Transverse colon (tissue), 4 donors: ENCODE results near the gene ADM2. TPM values are rescaled to one million over a fixed set of nuclear protein-coding genes. Genes with fewer than 3 reads are reported as not detected.

ENCODE experiments used
- DNase-seq: peaks from one replicate; pipeline ENCODE4 v3.0.0-alpha.2; 2019
- H3K27ac ChIP-seq, 4 donors: fragments of 200-600 bp; sonication (generic); 2 replicates each; pipeline ENCODE4 v1.5.1; 2016 to 2018; ENCODE audit warnings: inconsistent platforms in 4 of 4
- H3K27me3 ChIP-seq: fragments of 200-600 bp; sonication (generic); 2 replicates; pipeline ENCODE4 v1.5.1; 2017; ENCODE audit warnings: inconsistent platforms
- H3K36me3 ChIP-seq, 4 donors: fragments of 200-600 bp; sonication (generic); 2 replicates each; pipeline ENCODE4 v1.5.1; 2017 to 2019; ENCODE audit warnings: inconsistent platforms in 4 of 4
- H3K4me1 ChIP-seq, 4 donors: fragments of 200-600 bp; sonication (generic); 2 replicates each; pipeline ENCODE4 v1.5.1; 2017 to 2020; ENCODE audit warnings: inconsistent platforms in 4 of 4
- H3K4me3 ChIP-seq, 4 donors: fragments of 200-600 bp; sonication (generic); 1 replicate in 1 of 4; 2 replicates in 3 of 4; pipeline versions ENCODE4 v1.5.1 to v1.6.1; 2017 to 2019; ENCODE audit warnings: inconsistent platforms in 4 of 4
- H3K9me3 ChIP-seq, 2 donors: fragments of 200-600 bp; sonication (generic); 2 replicates each; pipeline ENCODE4 v1.5.1; 2017 to 2019; ENCODE audit warnings: inconsistent platforms in 2 of 2
- CTCF ChIP-seq, 5 experiments: fragments of 200-600 bp in 3 of 5; fragments of 450-650 bp in 2 of 5; sonication (generic) in 3 of 5; IDR thresholded peaks; 1 replicate in 2 of 5; 2 replicates in 3 of 5; pipeline ENCODE4 v1.5.1; 2016 to 2017; ENCODE audit warnings: antibody characterized with exemption in 5 of 5, inconsistent platforms in 3 of 5, mild to moderate bottlenecking in 2 of 5, moderate library complexity in 1 of 5
- EP300 ChIP-seq: sonication (generic); formaldehyde crosslinking; IDR thresholded peaks from one replicate; pipeline ENCODE4 v1.6.1; 2017; ENCODE audit warnings: antibody characterized with exemption, low read depth
- POLR2A ChIP-seq: fragments of 450-650 bp; IDR thresholded peaks from one replicate; pipeline ENCODE4 v1.6.1; 2016; ENCODE audit warnings: antibody characterized with exemption, mild to moderate bottlenecking, moderate library complexity
- POLR2AphosphoS5 ChIP-seq, 3 donors: sonication (generic); formaldehyde crosslinking; IDR thresholded peaks; one replicate each; pipeline ENCODE4 v1.6.1; 2016; ENCODE audit warnings: antibody characterized with exemption in 3 of 3
- WGBS, 2 donors: methylation state at CpG; one replicate each; pipeline ENCODE4 v1.1.5; 2018; ENCODE audit warnings: low coverage in 1 of 2; 5-methylcytosine and 5-hydroxymethylcytosine counted together
- in situ Hi-C, 4 donors: fragments of 200-750 bp; cut with MboI; loops; one replicate each; pipeline versions ENCODE4 v1.15.0 to v1.15.1; 2017; ENCODE audit warnings: low sequenced_read_pairs in 3 of 4, low pct_ligation_motif_present in 1 of 4, low pct_unique_long_range_greater_than_20kb in 1 of 4
- intact Hi-C: fragments of 100-400 bp; cut with DNase I; formaldehyde crosslinking; loops from one replicate; pipeline ENCODE4 v1.15.1; 2023; ENCODE audit warnings: low total_unique reads
- total RNA-seq, 4 donors: library from RNA; depleted of rRNA; stranded (reverse); fragments of >200 nt; gene quantifications; one replicate each; pipeline ENCODE4 v1.1.0, GENCODE V29; 2016

ADM2 gene
- total RNA-seq, 4 donors from 2014 or later = 0.75 to 5.4 (median 1.2) TPM

- H3K36me3 ChIP-seq = no peaks in the 10 kb centered on the region
- peaks cover 20 to 69% (median 53%) of the 10 kb centered on the region in 4 donors for H3K4me1 ChIP-seq
- TF ChIP-seq CTCF (IDR thresholded peaks at IDR 0.05) = no peak
- TF ChIP-seq POLR2AphosphoS5 (IDR thresholded peaks at IDR 0.05) = peak in 1 of 3 donors; percentile 7
- 58% methylated on average over 13 of the region's 15 CpGs; no CpG with 5 or more reads in 1 of the 2 donors for WGBS, 2 donors
- H3K27me3 ChIP-seq = peaks cover 5% of the 10 kb centered on the region
- H3K4me3 ChIP-seq = peak overlapping the region in 3 of 4 donors; percentile 42 to 60 (median 48)
- H3K27ac ChIP-seq = peak overlapping the region; percentile 94 to 99 (median 96)
- no peaks in the 10 kb centered on the region for H3K9me3 ChIP-seq
- intact Hi-C loops (no loop called here), in situ Hi-C loops (no loop called here)
- peak; percentile 26 for DNase-seq
Measured at GRCh38 chr22:50528682-50529415, 47.5 kb downstream of the ADM2 start.

GRCh38 chr22:50529416-50529896 is 48.1 kb downstream of the ADM2 start:
- Histone ChIP-seq H3K4me3 (peak overlapping the region; percentile 20 to 60 (median 45)), H3K27ac (peak overlapping the region; percentile 94 to 99 (median 96)), H3K4me1 (peaks cover 14 to 69% (median 47%) of the 10 kb centered on the region in 4 donors), H3K27me3 (peaks cover 11% of the 10 kb centered on the region), H3K36me3 (no peaks in the 10 kb centered on the region), H3K9me3 (no peaks in the 10 kb centered on the region)
- 21% methylated on average over 50 of the region's 50 CpGs; no CpG with 5 or more reads in 1 of the 2 donors for WGBS, 2 donors
- TF ChIP-seq CTCF (IDR thresholded peaks at IDR 0.05) (no peak), EP300 (no peak), POLR2AphosphoS5 (IDR thresholded peaks at IDR 0.05) (no peak), POLR2A (peak; percentile 27)
- no peak for DNase-seq
- in situ Hi-C loops (no loop called here), intact Hi-C loops (no loop called here)

GRCh38 chr22:50529897-50530579 is 48.7 kb downstream of the ADM2 start, which contains the start of gene TYMP:
Gene TYMP (minus strand): TSS chr22:50530012. CDS start chr22:50529709, 303 bp downstream.
- Histone ChIP-seq H3K36me3 (no peaks in the 10 kb centered on the region), H3K4me1 (peaks cover 12 to 66% (median 41%) of the 10 kb centered on the region in 4 donors), H3K4me3 (peak within 1 kb of the TSS; percentile 42 to 60 (median 53)), H3K9me3 (no peaks in the 10 kb centered on the region), H3K27me3 (peaks cover 13% of the 10 kb centered on the region), H3K27ac (peak within 1 kb of the TSS; percentile 94 to 99 (median 96))
- TF ChIP-seq POLR2AphosphoS5 (IDR thresholded peaks at IDR 0.05) (peak; percentile 76 to 93 (median 90)), CTCF (IDR thresholded peaks at IDR 0.05) (no peak), POLR2A (peak; percentile 75), EP300 (no peak)
- peak; percentile 90 for DNase-seq
- intact Hi-C loops (no loop called here), in situ Hi-C loops (no loop called here)
- WGBS, 2 donors = 0% methylated on average over 22 of the region's 92 CpGs; no CpG with 5 or more reads in 1 of the 2 donors

GRCh38 chr22:50530580-50530876 is 49.2 kb downstream of the ADM2 start:
- in situ Hi-C loops (no loop called here), intact Hi-C loops (no loop called here)
- Histone ChIP-seq H3K9me3 (no peaks in the 10 kb centered on the region), H3K27ac (peak overlapping the region; percentile 94 to 99 (median 96)), H3K4me1 (peaks cover 12 to 66% (median 39%) of the 10 kb centered on the region in 4 donors), H3K27me3 (peaks cover 13% of the 10 kb centered on the region), H3K36me3 (no peaks in the 10 kb centered on the region), H3K4me3 (peak overlapping the region; percentile 42 to 60 (median 53))
- WGBS, 2 donors = 5% methylated on average over 13 of the region's 21 CpGs; no CpG with 5 or more reads in 1 of the 2 donors
- no peak for DNase-seq
- TF ChIP-seq CTCF (IDR thresholded peaks at IDR 0.05) (no peak), EP300 (no peak), POLR2A (no peak), POLR2AphosphoS5 (IDR thresholded peaks at IDR 0.05) (no peak)
